Nephron (organoid): ENCODE measurements around the gene EFS.

ENCODE experiments used
- H3K27ac Mint-ChIP-seq, 3 experiments: 2 replicates each; pipeline ENCODE4 v1.8.0; 2020; ENCODE audit warnings: mixed read lengths in 3 of 3, mild to moderate bottlenecking in 2 of 3, moderate library complexity in 1 of 3
- H3K27me3 Mint-ChIP-seq: 2 replicates; pipeline ENCODE4 v1.8.0; 2021; ENCODE audit warnings: low read depth, mild to moderate bottlenecking, moderate library complexity, mixed read lengths
- H3K36me3 Mint-ChIP-seq: 2 replicates; pipeline ENCODE4 v1.8.0; 2020; ENCODE audit warnings: low read depth, mixed read lengths
- H3K4me1 Mint-ChIP-seq: 2 replicates; pipeline ENCODE4 v1.8.0; 2020; ENCODE audit warnings: mixed read lengths
- H3K4me3 Mint-ChIP-seq, 3 experiments: 2 replicates each; pipeline ENCODE4 v1.8.0; 2020; ENCODE audit warnings: mild to moderate bottlenecking in 3 of 3, mixed read lengths in 3 of 3, moderate library complexity in 2 of 3
- H3K9me3 Mint-ChIP-seq: 2 replicates; pipeline ENCODE4 v1.8.0; 2020; ENCODE audit warnings: mixed read lengths
- TF ChIP-seq, protein P1 (sequence below), 3 experiments: fragments of 200-600 bp; sonication (generic); IDR thresholded peaks; one replicate each; pipeline ENCODE4 v1.5.0; 2021; ENCODE audit warnings: antibody characterized with exemption in 3 of 3; ENCODE audit not compliant: unreplicated experiment in 3 of 3

EFS gene

DNA sequence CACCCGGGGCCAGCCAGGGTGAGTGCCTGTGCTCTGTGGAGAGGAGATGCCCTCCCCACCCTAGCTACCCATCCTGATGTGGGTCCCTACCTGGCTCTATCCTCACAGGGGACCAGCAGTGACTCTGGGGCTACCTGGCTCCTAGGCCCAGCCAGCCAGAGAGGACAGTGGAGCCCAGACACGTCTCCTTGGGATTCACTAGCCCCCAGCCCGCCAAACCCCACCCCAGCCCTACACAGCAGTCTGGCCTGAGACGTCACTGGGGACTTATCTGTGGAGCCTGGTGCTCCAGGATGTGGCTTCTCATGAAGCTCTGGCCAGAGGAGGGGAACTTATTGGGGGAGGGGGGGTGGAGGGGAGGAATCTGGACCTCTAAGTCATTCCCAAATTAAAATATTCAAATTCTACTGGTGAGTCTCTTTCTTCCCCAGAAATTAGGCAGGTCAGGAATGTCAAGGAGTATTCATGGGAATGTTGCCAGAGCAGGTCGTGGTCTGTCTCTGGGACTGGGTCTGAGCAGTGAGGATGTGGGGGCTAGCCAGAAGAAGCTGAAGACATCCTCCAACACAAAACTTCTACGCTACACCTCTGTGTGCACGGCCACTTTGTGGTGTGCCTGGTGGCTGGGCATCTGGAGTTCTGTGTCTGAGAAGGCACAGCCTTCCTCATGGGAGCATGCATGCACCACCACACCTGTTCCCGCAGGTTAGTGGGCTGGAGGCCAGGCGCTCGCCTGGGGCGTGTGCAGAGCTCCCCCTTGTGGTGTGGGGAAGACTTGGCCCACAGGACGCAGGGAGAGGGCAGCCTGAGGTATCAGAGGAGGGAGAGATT, 14.6 kb upstream of the EFS start:
- TF ChIP-seq, protein P1, sequence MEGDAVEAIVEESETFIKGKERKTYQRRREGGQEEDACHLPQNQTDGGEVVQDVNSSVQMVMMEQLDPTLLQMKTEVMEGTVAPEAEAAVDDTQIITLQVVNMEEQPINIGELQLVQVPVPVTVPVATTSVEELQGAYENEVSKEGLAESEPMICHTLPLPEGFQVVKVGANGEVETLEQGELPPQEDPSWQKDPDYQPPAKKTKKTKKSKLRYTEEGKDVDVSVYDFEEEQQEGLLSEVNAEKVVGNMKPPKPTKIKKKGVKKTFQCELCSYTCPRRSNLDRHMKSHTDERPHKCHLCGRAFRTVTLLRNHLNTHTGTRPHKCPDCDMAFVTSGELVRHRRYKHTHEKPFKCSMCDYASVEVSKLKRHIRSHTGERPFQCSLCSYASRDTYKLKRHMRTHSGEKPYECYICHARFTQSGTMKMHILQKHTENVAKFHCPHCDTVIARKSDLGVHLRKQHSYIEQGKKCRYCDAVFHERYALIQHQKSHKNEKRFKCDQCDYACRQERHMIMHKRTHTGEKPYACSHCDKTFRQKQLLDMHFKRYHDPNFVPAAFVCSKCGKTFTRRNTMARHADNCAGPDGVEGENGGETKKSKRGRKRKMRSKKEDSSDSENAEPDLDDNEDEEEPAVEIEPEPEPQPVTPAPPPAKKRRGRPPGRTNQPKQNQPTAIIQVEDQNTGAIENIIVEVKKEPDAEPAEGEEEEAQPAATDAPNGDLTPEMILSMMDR (IDR thresholded peaks at IDR 0.05; ENCODE audit: unreplicated experiment in 3 of 3): peak; percentile 65 to 72 (median 69)

DNA sequence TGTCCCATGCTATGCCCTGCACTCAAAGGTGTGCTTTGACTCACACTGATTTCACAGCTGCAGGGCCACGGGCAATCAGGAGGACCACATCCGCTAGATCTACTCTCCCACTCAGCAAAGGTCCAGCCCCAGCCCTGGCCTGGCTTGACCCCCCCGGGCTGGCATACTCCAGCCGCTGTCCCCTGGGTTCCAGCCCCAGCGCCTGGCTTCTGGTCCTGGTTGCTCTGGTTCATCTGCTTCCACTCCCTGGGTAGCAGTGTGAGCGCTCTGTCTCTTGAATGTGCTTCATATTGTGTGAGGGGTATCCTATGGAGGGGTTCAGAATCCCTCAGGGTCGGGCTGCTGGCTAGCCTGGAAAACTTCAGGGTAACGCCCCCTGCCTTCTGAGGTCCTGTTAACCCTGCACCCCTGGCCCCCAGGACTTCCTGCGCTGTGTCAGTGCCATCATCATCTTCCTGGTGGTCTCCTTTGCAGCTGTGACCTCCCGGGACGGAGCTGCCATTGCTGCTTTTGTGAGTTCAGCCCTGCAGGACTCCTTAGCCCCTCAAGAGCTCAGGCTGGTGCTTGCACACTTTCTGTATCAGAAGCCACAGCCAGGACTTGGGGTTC, 13.7 kb upstream of the EFS start:
- Mint-ChIP-seq H3K4me1 (peaks cover 17% of the 10 kb centered on the region), H3K9me3 (no peaks in the 10 kb centered on the region), H3K27me3 (peaks cover 24% of the 10 kb centered on the region), H3K4me3 (no peak overlapping the region), H3K27ac (no peak overlapping the region), H3K36me3 (no peaks in the 10 kb centered on the region)
- TF ChIP-seq, protein P1 (IDR thresholded peaks at IDR 0.05; ENCODE audit: unreplicated experiment in 3 of 3): no peak

More for the DNA sequence above, 14.6 kb upstream of the EFS start:
- no peak overlapping the region for H3K27ac Mint-ChIP-seq
- H3K27me3 Mint-ChIP-seq: peaks cover 27% of the 10 kb centered on the region
- H3K4me3 Mint-ChIP-seq: no peak overlapping the region
- H3K4me1 Mint-ChIP-seq: peaks cover 17% of the 10 kb centered on the region
- no peaks in the 10 kb centered on the region for H3K36me3 Mint-ChIP-seq
- no peaks in the 10 kb centered on the region for H3K9me3 Mint-ChIP-seq

DNA sequence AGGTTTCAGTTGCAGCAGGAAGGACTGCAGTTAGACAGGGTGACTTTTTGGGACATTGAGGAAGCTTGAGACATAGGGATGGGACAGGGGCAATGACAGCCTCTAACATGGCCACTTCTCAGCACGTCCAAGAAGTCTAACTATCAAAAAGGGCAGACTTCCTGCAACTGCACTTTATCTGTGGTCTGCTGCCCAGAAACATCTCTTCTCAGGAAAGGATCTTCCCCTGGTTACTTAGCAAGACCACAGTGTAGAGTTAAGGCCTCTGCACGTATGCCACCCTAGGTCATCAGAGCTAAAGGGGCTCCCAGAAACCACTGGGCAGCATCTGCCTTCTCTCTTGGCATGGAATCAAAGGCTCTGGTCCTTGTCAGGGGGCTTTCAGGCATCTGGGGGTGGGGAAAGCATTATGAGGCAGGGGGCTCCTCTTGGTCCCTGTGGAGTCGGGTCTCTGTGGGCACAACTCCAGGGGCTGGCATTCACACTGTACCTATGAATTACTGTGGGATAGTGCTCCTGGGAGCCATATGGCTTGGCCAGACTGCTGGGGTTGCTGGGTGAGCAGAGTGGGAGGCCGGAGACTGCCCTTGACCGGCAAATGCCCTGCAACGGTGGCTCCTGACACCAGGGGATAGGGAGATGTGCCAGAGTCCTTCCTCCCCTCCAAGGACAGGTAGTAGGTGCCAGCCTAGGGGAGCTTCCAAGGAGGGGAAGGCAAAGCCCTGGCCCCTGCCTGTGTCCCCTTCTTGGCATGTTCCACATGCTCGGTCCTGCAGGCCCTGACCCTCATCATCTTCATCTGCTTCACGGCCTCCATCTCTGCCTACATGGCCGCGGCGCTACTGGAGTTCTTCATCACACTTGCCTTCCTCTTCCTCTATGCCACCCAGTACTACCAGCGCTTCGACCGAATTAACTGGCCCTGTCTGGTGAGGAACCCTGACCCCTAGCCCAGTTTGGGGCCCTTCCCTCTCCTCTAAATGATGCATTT, 12.9 kb upstream of the EFS start:
- H3K27me3 Mint-ChIP-seq: peaks cover 24% of the 10 kb centered on the region
- H3K36me3 Mint-ChIP-seq: no peaks in the 10 kb centered on the region
- TF ChIP-seq, protein P1 (IDR thresholded peaks at IDR 0.05; ENCODE audit: unreplicated experiment in 3 of 3): no peak
- no peak overlapping the region for H3K27ac Mint-ChIP-seq
- no peak overlapping the region for H3K4me3 Mint-ChIP-seq
- H3K9me3 Mint-ChIP-seq: no peaks in the 10 kb centered on the region
- H3K4me1 Mint-ChIP-seq: peaks cover 17% of the 10 kb centered on the region

DNA sequence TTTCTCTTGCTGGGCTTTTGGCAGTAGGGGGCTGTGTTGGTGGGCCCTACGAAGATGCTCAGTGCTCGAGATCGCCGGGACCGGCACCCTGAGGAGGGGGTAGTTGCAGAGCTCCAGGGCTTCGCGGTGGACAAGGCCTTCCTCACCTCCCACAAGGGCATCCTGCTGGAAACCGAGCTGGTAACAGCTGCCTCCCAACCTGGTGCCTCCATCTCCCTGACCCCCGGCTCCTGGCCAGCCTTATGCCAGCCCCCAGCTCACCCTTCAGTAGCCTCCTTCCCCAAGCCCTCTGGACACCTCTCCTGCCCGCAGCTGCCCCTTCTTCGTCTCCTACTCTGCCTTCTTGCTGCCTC, 12.2 kb upstream of the EFS start:
- no peak overlapping the region for H3K4me3 Mint-ChIP-seq
- H3K4me1 Mint-ChIP-seq: peaks cover 17% of the 10 kb centered on the region
- no peaks in the 10 kb centered on the region for H3K9me3 Mint-ChIP-seq
- H3K27ac Mint-ChIP-seq: peak overlapping the region in 1 of 3 experiments; percentile 19
- H3K36me3 Mint-ChIP-seq: no peaks in the 10 kb centered on the region
- TF ChIP-seq, protein P1 (IDR thresholded peaks at IDR 0.05; ENCODE audit: unreplicated experiment in 3 of 3): no peak
- peaks cover 24% of the 10 kb centered on the region for H3K27me3 Mint-ChIP-seq

DNA sequence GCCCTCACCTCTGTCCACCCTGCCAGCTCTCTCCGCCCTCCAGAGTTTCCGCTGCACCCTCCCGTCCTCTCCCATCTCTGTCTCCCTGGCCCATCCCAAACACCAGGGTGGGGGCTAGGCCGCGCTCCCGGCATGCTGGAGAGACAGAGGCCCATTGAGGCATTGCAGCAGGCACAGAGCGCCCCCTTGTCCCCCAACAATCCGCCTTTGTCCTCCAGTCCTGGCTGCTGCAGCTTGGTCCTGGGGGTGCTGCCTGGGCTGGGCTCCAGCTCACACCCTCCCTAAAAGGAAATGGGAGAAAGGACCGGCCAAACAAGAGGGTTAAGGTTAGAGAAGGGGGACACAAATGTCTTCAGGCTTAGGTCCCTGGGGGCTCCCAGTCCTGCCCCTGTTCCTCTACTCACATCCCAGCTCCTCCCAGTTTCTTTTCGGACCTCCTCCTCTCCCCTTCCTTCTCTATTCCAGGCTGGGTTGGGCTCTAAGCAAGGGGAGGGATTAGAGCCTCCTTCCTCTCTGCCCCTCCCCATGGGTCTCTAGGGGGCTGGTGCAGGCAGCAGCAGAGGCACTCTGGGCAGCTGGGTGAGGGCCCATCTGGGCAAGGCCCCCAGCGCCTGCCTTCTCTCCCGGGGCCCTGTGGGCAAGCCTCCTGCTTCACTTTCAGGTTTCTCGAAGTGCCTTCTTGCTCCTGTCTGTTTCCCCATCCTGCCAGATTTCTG, 11.7 kb upstream of the EFS start, which contains the start of gene CMTM5:
Gene CMTM5, plus strand, starts transcription at position 565 of the 716 bp plus-strand sequence. CDS start 206 bp downstream, outside the sequence.
- Mint-ChIP-seq H3K27me3 (peaks cover 21% of the 10 kb centered on the region), H3K36me3 (no peaks in the 10 kb centered on the region), H3K4me3 (no peak within 1 kb of the TSS), H3K27ac (peak within 1 kb of the TSS in 2 of 3 experiments; percentile 19 to 59), H3K4me1 (peaks cover 14% of the 10 kb centered on the region), H3K9me3 (no peaks in the 10 kb centered on the region)
- TF ChIP-seq, protein P1 (IDR thresholded peaks at IDR 0.05; ENCODE audit: unreplicated experiment in 3 of 3): no peak
